K562 (cell line): ENCODE measurements around the gene SYN1. TPM values are rescaled to one million over a fixed set of nuclear protein-coding genes. Genes with fewer than 3 reads are reported as not detected.

ENCODE experiments used
- HNRNPLL ChIP-seq: fragments of 200-400 bp; formaldehyde crosslinking; IDR thresholded peaks from 2 replicates; pipeline ENCODE4 v1.6.1; 2017; ENCODE audit warnings: low read length, low read depth, mild to moderate bottlenecking; ENCODE audit not compliant: poor library complexity, severe bottlenecking
- KLF16 ChIP-seq: IDR thresholded peaks from 2 replicates; pipeline ENCODE4 v1.6.1; 2016; ENCODE audit warnings: antibody characterized with exemption
- SIX5 ChIP-seq, 2 experiments: IDR thresholded peaks; 2 replicates each; pipeline ENCODE4 v1.6.1; 2011; ENCODE audit warnings: low read length in 2 of 2, borderline replicate concordance in 1 of 2, low read depth in 1 of 2, mild to moderate bottlenecking in 1 of 2, moderate library complexity in 1 of 2; ENCODE audit not compliant: insufficient read depth in 1 of 2
- SMARCA4 ChIP-seq: fragments of 450-650 bp; IDR thresholded peaks from 2 replicates; pipeline ENCODE4 v1.6.1; 2016
- SUPT5H ChIP-seq: fragments of 450-650 bp; IDR thresholded peaks from 2 replicates; pipeline ENCODE4 v1.6.1; 2016
- TARDBP ChIP-seq: fragments of 450-650 bp; IDR thresholded peaks from 2 replicates; pipeline ENCODE4 v1.6.1; 2016
- TBL1XR1 ChIP-seq, 2 experiments: IDR thresholded peaks; 2 replicates each; pipeline ENCODE4 v1.6.1; 2012; ENCODE audit warnings: improper control_type of control experiment in 2 of 2, low read length in 2 of 2, mild to moderate bottlenecking in 1 of 2
- ZBTB7A ChIP-seq: IDR thresholded peaks from 2 replicates; pipeline ENCODE4 v1.6.1; 2011; ENCODE audit warnings: low read depth, mild to moderate bottlenecking, low read length, moderate library complexity, borderline replicate concordance; ENCODE audit not compliant: control insufficient read depth
- ZNF146 ChIP-seq: IDR thresholded peaks from one replicate; pipeline ENCODE4 v1.6.1; 2018; ENCODE audit warnings: missing compliant biosample characterization; ENCODE audit not compliant: unreplicated experiment
- ZNF445 ChIP-seq: fragments of 250-450 bp; sonication (Bioruptor Pico); IDR thresholded peaks from 2 replicates; pipeline ENCODE4 v1.4.0; 2020; ENCODE audit warnings: low read depth, mild to moderate bottlenecking, moderate library complexity
- ZNF561 ChIP-seq: fragments of 450-650 bp; formaldehyde crosslinking; conservative IDR thresholded peaks from 2 replicates; pipeline ENCODE4 v1.4.0; 2020; ENCODE audit warnings: mild to moderate bottlenecking, moderate library complexity
- ZNF77 ChIP-seq: fragments of 250-450 bp; sonication (Bioruptor Pico); IDR thresholded peaks from 2 replicates; pipeline ENCODE4 v1.5.0; 2020
- ZZZ3 ChIP-seq: fragments of 450-650 bp; IDR thresholded peaks from 2 replicates; pipeline ENCODE4 v1.6.1; 2016; ENCODE audit warnings: antibody characterized with exemption, mild to moderate bottlenecking, moderate library complexity
- polyA plus RNA-seq, 8 experiments: library from polyadenylated mRNA; depleted of rRNA in 4 of 8; stranded (reverse) in 5 of 8; unstranded in 3 of 8; fragments of >200 nt; fragmentation: Nextera tagmentation in 2 of 8; fragmentation: Illumina TruSeq in 1 of 8; extraction: Ambion mirVana in 2 of 8; extraction: Trizol in 1 of 8; gene quantifications; 2 replicates each; pipeline versions ENCODE4 v1.2.1 to v1.2.3, GENCODE V29; 2011 to 2014; ENCODE audit warnings: inconsistent platforms in 1 of 8, missing spikeins in 1 of 8
- total RNA-seq, 7 experiments: library from RNA; depleted of rRNA in 6 of 7; stranded (reverse); fragments of >200 nt in 6 of 7; fragmentation: Illumina TruSeq in 2 of 7; extraction: Trizol in 2 of 7; gene quantifications; 2 replicates each; pipeline versions ENCODE4 v1.2.1 to v1.2.3, GENCODE V29; 2011 to 2021; ENCODE audit warnings: low replicate concordance in 1 of 7
- TF ChIP-seq, protein P1 (sequence below): fragments of 250-450 bp; sonication (Bioruptor Pico); IDR thresholded peaks from 2 replicates; pipeline ENCODE4 v1.5.0; 2021
- TF ChIP-seq, protein P2 (sequence below): fragments of 450-650 bp; conservative IDR thresholded peaks from 2 replicates; pipeline ENCODE4 v1.6.1; 2016; ENCODE audit warnings: missing genetic modification characterization, low read depth, mild to moderate bottlenecking, missing compliant biosample characterization, moderate library complexity
- TF ChIP-seq, protein P3 (sequence below): fragments of 450-650 bp; formaldehyde crosslinking; IDR thresholded peaks from 2 replicates; pipeline ENCODE4 v1.4.0; 2022; ENCODE audit warnings: missing genetic modification characterization
- TF ChIP-seq, protein P4 (sequence below): fragments of 150-350 bp; conservative IDR thresholded peaks from 2 replicates; pipeline ENCODE4 v1.6.1; 2014; ENCODE audit warnings: low read length
- TF ChIP-seq, protein P5 (sequence below): sonication (generic); formaldehyde crosslinking; IDR thresholded peaks from 2 replicates; pipeline ENCODE4 v1.8.0; 2022; ENCODE audit warnings: mild to moderate bottlenecking, missing genetic modification reagents

The SYN1 gene
- total and polyA plus RNA-seq, 9 of the 15 experiments (the other 6 are each of a cell fraction or from before 2014, with no cell fraction given) = 0.01 to 0.28 (median 0.18) TPM; not detected in 2

DNA sequence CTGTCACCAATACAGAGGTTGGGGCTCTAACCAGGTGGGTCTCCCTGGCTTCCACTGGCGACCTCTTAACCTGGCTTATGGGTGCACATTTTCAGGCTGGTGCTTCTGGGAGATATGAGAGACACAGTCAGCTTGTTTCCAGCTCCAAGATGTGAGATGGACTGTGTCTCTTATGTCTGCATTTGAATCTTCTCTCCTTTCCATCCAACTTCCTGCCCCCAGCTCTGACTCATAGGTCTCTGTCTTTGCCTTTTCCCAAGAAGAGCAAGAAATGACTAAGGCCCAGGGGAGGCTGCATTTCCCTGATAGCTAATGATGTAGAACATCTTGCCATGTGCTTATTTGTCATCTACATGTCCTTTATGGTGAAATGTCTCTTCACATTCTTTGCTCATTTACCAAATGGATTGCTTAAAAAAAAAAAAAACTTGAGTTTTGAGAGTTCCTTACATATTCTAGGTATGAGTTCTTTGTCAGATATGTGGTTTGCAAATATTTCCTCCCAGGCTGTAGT, 42.5 kb upstream of the SYN1 start (continued):
- TF ChIP-seq ZNF77 (CRISPR knock-in tag) (no peak), SUPT5H (peak; percentile 44; the same call in 1 of the 2 replicates), TARDBP (no peak), ZNF561 (CRISPR knock-in tag) (no peak), HNRNPLL (no peak), SIX5 (IDR thresholded peaks at IDR 0.05; ENCODE audit: borderline replicate concordance in 1 of 2, insufficient read depth in 1 of 2, low read depth in 1 of 2, low read length in 2 of 2) (no peak), SMARCA4 (peak; percentile 95), ZBTB7A (no peak), ZNF445 (CRISPR knock-in tag) (no peak), KLF16 (peak; percentile 5; the same call in 1 of the 2 replicates), ZNF146 (no peak), ZZZ3 (no peak), TBL1XR1 (IDR thresholded peaks at IDR 0.05; ENCODE audit: low read length in 2 of 2) (no peak)
- TF ChIP-seq, protein P1, sequence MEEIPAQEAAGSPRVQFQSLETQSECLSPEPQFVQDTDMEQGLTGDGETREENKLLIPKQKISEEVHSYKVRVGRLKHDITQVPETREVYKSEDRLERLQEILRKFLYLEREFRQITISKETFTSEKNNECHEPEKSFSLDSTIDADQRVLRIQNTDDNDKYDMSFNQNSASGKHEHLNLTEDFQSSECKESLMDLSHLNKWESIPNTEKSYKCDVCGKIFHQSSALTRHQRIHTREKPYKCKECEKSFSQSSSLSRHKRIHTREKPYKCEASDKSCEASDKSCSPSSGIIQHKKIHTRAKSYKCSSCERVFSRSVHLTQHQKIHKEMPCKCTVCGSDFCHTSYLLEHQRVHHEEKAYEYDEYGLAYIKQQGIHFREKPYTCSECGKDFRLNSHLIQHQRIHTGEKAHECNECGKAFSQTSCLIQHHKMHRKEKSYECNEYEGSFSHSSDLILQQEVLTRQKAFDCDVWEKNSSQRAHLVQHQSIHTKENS (CRISPR knock-in tag) = no peak
- TF ChIP-seq, protein P2, sequence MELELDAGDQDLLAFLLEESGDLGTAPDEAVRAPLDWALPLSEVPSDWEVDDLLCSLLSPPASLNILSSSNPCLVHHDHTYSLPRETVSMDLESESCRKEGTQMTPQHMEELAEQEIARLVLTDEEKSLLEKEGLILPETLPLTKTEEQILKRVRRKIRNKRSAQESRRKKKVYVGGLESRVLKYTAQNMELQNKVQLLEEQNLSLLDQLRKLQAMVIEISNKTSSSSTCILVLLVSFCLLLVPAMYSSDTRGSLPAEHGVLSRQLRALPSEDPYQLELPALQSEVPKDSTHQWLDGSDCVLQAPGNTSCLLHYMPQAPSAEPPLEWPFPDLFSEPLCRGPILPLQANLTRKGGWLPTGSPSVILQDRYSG (tag) = no peak
- TF ChIP-seq, protein P3, sequence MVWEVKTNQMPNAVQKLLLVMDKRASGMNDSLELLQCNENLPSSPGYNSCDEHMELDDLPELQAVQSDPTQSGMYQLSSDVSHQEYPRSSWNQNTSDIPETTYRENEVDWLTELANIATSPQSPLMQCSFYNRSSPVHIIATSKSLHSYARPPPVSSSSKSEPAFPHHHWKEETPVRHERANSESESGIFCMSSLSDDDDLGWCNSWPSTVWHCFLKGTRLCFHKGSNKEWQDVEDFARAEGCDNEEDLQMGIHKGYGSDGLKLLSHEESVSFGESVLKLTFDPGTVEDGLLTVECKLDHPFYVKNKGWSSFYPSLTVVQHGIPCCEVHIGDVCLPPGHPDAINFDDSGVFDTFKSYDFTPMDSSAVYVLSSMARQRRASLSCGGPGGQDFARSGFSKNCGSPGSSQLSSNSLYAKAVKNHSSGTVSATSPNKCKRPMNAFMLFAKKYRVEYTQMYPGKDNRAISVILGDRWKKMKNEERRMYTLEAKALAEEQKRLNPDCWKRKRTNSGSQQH = no peak
- TF ChIP-seq, protein P4, sequence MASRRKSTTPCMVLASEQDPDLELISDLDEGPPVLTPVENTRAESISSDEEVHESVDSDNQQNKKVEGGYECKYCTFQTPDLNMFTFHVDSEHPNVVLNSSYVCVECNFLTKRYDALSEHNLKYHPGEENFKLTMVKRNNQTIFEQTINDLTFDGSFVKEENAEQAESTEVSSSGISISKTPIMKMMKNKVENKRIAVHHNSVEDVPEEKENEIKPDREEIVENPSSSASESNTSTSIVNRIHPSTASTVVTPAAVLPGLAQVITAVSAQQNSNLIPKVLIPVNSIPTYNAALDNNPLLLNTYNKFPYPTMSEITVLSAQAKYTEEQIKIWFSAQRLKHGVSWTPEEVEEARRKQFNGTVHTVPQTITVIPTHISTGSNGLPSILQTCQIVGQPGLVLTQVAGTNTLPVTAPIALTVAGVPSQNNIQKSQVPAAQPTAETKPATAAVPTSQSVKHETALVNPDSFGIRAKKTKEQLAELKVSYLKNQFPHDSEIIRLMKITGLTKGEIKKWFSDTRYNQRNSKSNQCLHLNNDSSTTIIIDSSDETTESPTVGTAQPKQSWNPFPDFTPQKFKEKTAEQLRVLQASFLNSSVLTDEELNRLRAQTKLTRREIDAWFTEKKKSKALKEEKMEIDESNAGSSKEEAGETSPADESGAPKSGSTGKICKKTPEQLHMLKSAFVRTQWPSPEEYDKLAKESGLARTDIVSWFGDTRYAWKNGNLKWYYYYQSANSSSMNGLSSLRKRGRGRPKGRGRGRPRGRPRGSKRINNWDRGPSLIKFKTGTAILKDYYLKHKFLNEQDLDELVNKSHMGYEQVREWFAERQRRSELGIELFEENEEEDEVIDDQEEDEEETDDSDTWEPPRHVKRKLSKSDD = no peak
- TF ChIP-seq, protein P5, sequence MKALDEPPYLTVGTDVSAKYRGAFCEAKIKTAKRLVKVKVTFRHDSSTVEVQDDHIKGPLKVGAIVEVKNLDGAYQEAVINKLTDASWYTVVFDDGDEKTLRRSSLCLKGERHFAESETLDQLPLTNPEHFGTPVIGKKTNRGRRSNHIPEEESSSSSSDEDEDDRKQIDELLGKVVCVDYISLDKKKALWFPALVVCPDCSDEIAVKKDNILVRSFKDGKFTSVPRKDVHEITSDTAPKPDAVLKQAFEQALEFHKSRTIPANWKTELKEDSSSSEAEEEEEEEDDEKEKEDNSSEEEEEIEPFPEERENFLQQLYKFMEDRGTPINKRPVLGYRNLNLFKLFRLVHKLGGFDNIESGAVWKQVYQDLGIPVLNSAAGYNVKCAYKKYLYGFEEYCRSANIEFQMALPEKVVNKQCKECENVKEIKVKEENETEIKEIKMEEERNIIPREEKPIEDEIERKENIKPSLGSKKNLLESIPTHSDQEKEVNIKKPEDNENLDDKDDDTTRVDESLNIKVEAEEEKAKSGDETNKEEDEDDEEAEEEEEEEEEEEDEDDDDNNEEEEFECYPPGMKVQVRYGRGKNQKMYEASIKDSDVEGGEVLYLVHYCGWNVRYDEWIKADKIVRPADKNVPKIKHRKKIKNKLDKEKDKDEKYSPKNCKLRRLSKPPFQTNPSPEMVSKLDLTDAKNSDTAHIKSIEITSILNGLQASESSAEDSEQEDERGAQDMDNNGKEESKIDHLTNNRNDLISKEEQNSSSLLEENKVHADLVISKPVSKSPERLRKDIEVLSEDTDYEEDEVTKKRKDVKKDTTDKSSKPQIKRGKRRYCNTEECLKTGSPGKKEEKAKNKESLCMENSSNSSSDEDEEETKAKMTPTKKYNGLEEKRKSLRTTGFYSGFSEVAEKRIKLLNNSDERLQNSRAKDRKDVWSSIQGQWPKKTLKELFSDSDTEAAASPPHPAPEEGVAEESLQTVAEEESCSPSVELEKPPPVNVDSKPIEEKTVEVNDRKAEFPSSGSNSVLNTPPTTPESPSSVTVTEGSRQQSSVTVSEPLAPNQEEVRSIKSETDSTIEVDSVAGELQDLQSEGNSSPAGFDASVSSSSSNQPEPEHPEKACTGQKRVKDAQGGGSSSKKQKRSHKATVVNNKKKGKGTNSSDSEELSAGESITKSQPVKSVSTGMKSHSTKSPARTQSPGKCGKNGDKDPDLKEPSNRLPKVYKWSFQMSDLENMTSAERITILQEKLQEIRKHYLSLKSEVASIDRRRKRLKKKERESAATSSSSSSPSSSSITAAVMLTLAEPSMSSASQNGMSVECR (CRISPR knock-in tag) = no peak
